HepG2 (cell line): Measurements from ENCODE around the gene COX7A2L. TPM values are rescaled to one million over a fixed set of nuclear protein-coding genes. Genes with fewer than 3 reads are reported as not detected.

Experiments
- ATAC-seq: fragments of 200-7000 bp; cut with Tn5 transposase; 3 replicates; pipeline ENCODE4 v1.9.1; 2020; ENCODE audit warnings: mild to moderate bottlenecking, moderate library complexity
- BruUV-seq: library from RNA; stranded (reverse); fragments of 400-500 nt; replicated peaks from 2 replicates; lab custom pipeline; 2021; lab: Mats Ljungman, UMichigan
- CTCF ChIA-PET: fragments of 300-600 bp; formaldehyde crosslinking; extraction: SDS; loops from one replicate; lab custom pipeline; 2021; ENCODE audit warnings: low total read pairs, inconsistent platforms, low intra/inter-chr PET ratio; lab: Yijun Ruan, JAX
- POLR2A ChIA-PET: fragments of 350-600 bp; sonication (Branson Sonifier 250); formaldehyde crosslinking; loops from one replicate; lab custom pipeline; 2020; ENCODE audit warnings: antibody characterized with exemption, inconsistent platforms; lab: Yijun Ruan, JAX
- DNase-seq: peaks from one replicate; pipeline ENCODE4 v3.0.0-alpha.2; 2015; ENCODE audit warnings: low spot score
- FAIRE-seq: peaks from 3 replicates; lab custom pipeline; 2011; peaks lifted over from hg19 to GRCh38; lab: Jason Lieb, UNC
- H2AFZ ChIP-seq: one replicate; pipeline ENCODE4 v1.6.1; 2011; ENCODE audit warnings: low read length, inconsistent platforms
- H3K27ac ChIP-seq: fragments of 300-600 bp; 3 replicates; pipeline ENCODE4 v1.8.0; 2011; ENCODE audit warnings: mixed run types, mild to moderate bottlenecking, mixed read lengths, low read length, inconsistent platforms; ENCODE audit not compliant: insufficient read depth; ENCODE audit errors: extremely low read length
- H3K27me3 ChIP-seq, 2 experiments: fragments of 200-600 bp in 1 of 2; 2 replicates in 1 of 2; 3 replicates in 1 of 2; pipeline versions ENCODE4 v1.6.0 to v1.8.0; 2011; ENCODE audit warnings: low read length in 2 of 2, mild to moderate bottlenecking in 2 of 2, moderate library complexity in 2 of 2, inconsistent platforms in 1 of 2; ENCODE audit not compliant: insufficient read depth in 2 of 2, control insufficient read depth in 1 of 2
- H3K36me3 ChIP-seq, 2 experiments: fragments of 200-600 bp in 1 of 2; replicated peaks in 1 of 2; 2 replicates in 1 of 2; 3 replicates in 1 of 2; pipeline versions ENCODE4 v1.5.1 to v1.8.0; 2011; ENCODE audit warnings: low read length in 2 of 2, inconsistent platforms in 1 of 2; ENCODE audit not compliant: insufficient read depth in 2 of 2, control insufficient read depth in 1 of 2
- H3K4me1 ChIP-seq: 2 replicates; pipeline ENCODE4 v1.5.1; 2012; ENCODE audit warnings: low read length, inconsistent platforms; ENCODE audit not compliant: insufficient read depth
- H3K4me2 ChIP-seq: 2 replicates; pipeline ENCODE4 v1.6.0; 2011; ENCODE audit warnings: low read depth, low read length, inconsistent platforms
- H3K4me3 ChIP-seq, 3 experiments: fragments of 200-600 bp in 1 of 3; sonication (generic), shearing (Covaris generic) in 1 of 3; replicated peaks in 1 of 3; 2 replicates each; pipeline ENCODE4 v1.5.1; 2011 to 2016; ENCODE audit warnings: low read length in 3 of 3, inconsistent platforms in 2 of 3, low read depth in 2 of 3, mild to moderate bottlenecking in 2 of 3, control low read depth in 1 of 3, mixed read lengths in 1 of 3; ENCODE audit not compliant: insufficient read depth in 1 of 3
- H3K79me2 ChIP-seq: one replicate; pipeline ENCODE4 v1.6.1; 2011; ENCODE audit warnings: low read length, inconsistent platforms; ENCODE audit not compliant: insufficient read depth
- H3K9ac ChIP-seq: 2 replicates; pipeline ENCODE4 v1.6.0; 2011; ENCODE audit warnings: mild to moderate bottlenecking, low read depth, low read length, inconsistent platforms; ENCODE audit not compliant: insufficient read depth
- H3K9me3 ChIP-seq: 2 replicates; pipeline ENCODE4 v1.5.1; 2012; ENCODE audit warnings: mild to moderate bottlenecking, low read length
- H4K20me1 ChIP-seq: 2 replicates; pipeline ENCODE4 v1.6.0; 2011; ENCODE audit warnings: inconsistent platforms, mild to moderate bottlenecking, low read length, moderate library complexity; ENCODE audit not compliant: insufficient read depth
- ATF7 ChIP-seq, 2 experiments: fragments of 450-650 bp in 1 of 2; sonication (generic) in 1 of 2; formaldehyde crosslinking in 1 of 2; IDR thresholded peaks; 2 replicates each; pipeline versions ENCODE4 v1.4.0 to v1.6.1; 2016 to 2020; ENCODE audit warnings: antibody characterized with exemption in 1 of 2, mild to moderate bottlenecking in 1 of 2, missing genetic modification reagents in 1 of 2
- CREB1 ChIP-seq, 2 experiments: fragments of 450-650 bp in 1 of 2; IDR thresholded peaks; 2 replicates each; pipeline ENCODE4 v1.6.1; 2016 to 2017; ENCODE audit warnings: control low read depth in 1 of 2, mild to moderate bottlenecking in 1 of 2, missing compliant biosample characterization in 1 of 2, missing genetic modification characterization in 1 of 2
- HNF4A ChIP-seq: sonication (generic); formaldehyde crosslinking; IDR thresholded peaks from 2 replicates; pipeline ENCODE4 v1.4.0; 2020; ENCODE audit warnings: missing genetic modification reagents
- KDM5A ChIP-seq: fragments of 200-600 bp; sonication (generic); IDR thresholded peaks from 2 replicates; pipeline ENCODE4 v1.7.0; 2018; ENCODE audit warnings: antibody characterized with exemption, mild to moderate bottlenecking, low read length, borderline replicate concordance
- KLF11 ChIP-seq: IDR thresholded peaks from 2 replicates; pipeline ENCODE4 v1.6.1; 2016; ENCODE audit warnings: missing compliant biosample characterization
- LCORL ChIP-seq, 2 experiments: fragments of 450-650 bp in 1 of 2; sonication (generic) in 1 of 2; formaldehyde crosslinking in 1 of 2; IDR thresholded peaks; 2 replicates each; pipeline versions ENCODE4 v1.5.0 to v1.6.1; 2017 to 2020; ENCODE audit warnings: antibody characterized with exemption in 1 of 2, missing genetic modification reagents in 1 of 2
- NFKB2 ChIP-seq: sonication (generic); formaldehyde crosslinking; IDR thresholded peaks from 2 replicates; pipeline ENCODE4 v1.4.0; 2020; ENCODE audit warnings: missing genetic modification reagents, borderline replicate concordance
- NR2F2 ChIP-seq: IDR thresholded peaks from 2 replicates; pipeline ENCODE4 v1.6.1; 2012; ENCODE audit warnings: low read depth, inconsistent platforms, borderline replicate concordance
- NR2F6 ChIP-seq, 2 experiments: IDR thresholded peaks; 2 replicates each; pipeline ENCODE4 v1.6.1; 2016; ENCODE audit warnings: antibody characterized with exemption in 1 of 2, mild to moderate bottlenecking in 1 of 2
- SIN3A ChIP-seq: IDR thresholded peaks from 2 replicates; pipeline ENCODE4 v1.6.1; 2011; ENCODE audit warnings: low read depth, mild to moderate bottlenecking, control low read depth, low read length, borderline replicate concordance
- STAG1 ChIP-seq: sonication (generic); formaldehyde crosslinking; IDR thresholded peaks from 2 replicates; pipeline ENCODE4 v1.4.0; 2020; ENCODE audit warnings: missing genetic modification reagents
- SYNCRIP ChIP-seq: fragments of 200-400 bp; formaldehyde crosslinking; IDR thresholded peaks from 2 replicates; pipeline ENCODE4 v1.6.1; 2018; ENCODE audit warnings: mild to moderate bottlenecking, low read depth, low read length; ENCODE audit not compliant: insufficient read depth
- ZFP37 ChIP-seq: sonication (generic); formaldehyde crosslinking; IDR thresholded peaks from 2 replicates; pipeline ENCODE4 v1.4.0; 2020; ENCODE audit warnings: missing genetic modification reagents, borderline replicate concordance
- ZNF274 ChIP-seq: sonication (generic); formaldehyde crosslinking; IDR thresholded peaks from 2 replicates; pipeline ENCODE4 v1.5.1; 2020; ENCODE audit warnings: mild to moderate bottlenecking, missing genetic modification reagents
- ZNF296 ChIP-seq: sonication (generic); formaldehyde crosslinking; conservative IDR thresholded peaks from 2 replicates; pipeline ENCODE4 v1.5.0; 2020; ENCODE audit warnings: mild to moderate bottlenecking, missing genetic modification reagents
- ZNF644 ChIP-seq: IDR thresholded peaks from 2 replicates; pipeline ENCODE4 v1.6.1; 2016; ENCODE audit warnings: low read depth
- ZNF703 ChIP-seq: sonication (generic); formaldehyde crosslinking; IDR thresholded peaks from 2 replicates; pipeline ENCODE4 v1.5.1; 2020; ENCODE audit warnings: missing genetic modification reagents, mild to moderate bottlenecking, moderate library complexity, borderline replicate concordance
- ZNF720 ChIP-seq: sonication (generic); formaldehyde crosslinking; IDR thresholded peaks from 2 replicates; pipeline ENCODE4 v1.4.0; 2020; ENCODE audit warnings: missing genetic modification reagents
- ZNF775 ChIP-seq: sonication (generic); formaldehyde crosslinking; IDR thresholded peaks from 2 replicates; pipeline ENCODE4 v1.4.0; 2020; ENCODE audit warnings: missing genetic modification reagents, mild to moderate bottlenecking, moderate library complexity, borderline replicate concordance
- WGBS: methylation state at CpG from one replicate; pipeline ENCODE4 v1.1.6; 2017; ENCODE audit warnings: low lambda C conversion rate; 5-methylcytosine and 5-hydroxymethylcytosine counted together
- in situ Hi-C: cut with HindIII; loops from 2 replicates; pipeline ENCODE4 v1.10.0; 2017; ENCODE audit warnings: low pct_unique_long_range_greater_than_20kb; ENCODE audit not compliant: extremely low pct_ligation_motif_present
- intact Hi-C: fragments of 100-400 bp; cut with micrococcal nuclease; formaldehyde crosslinking; loops from one replicate; pipeline ENCODE4 v1.10.0; 2022; ENCODE audit not compliant: unreplicated experiment
- polyA plus RNA-seq, 8 experiments: library from polyadenylated mRNA; depleted of rRNA in 3 of 8; stranded (reverse) in 7 of 8; unstranded in 1 of 8; fragments of >200 nt; fragmentation: Illumina TruSeq in 4 of 8; extraction: Trizol in 4 of 8; gene quantifications; 2 replicates each; pipeline versions ENCODE4 v1.2.1 to v1.2.3, GENCODE V29; 2011 to 2016; ENCODE audit warnings: low read depth in 4 of 8, missing spikeins in 1 of 8, mixed read lengths in 1 of 8; ENCODE audit not compliant: insufficient read depth in 1 of 8
- total RNA-seq, 5 experiments: library from RNA; depleted of rRNA; stranded (reverse); fragments of >200 nt; fragmentation: Illumina TruSeq; extraction: Trizol; gene quantifications; 2 replicates each; pipeline ENCODE4 v1.2.3, GENCODE V29; 2016; ENCODE audit warnings: low read depth in 1 of 5
- TF ChIP-seq, protein P1 (sequence below), 2 experiments: sonication (generic) in 1 of 2; formaldehyde crosslinking in 1 of 2; IDR thresholded peaks; 2 replicates each; pipeline versions ENCODE4 v1.4.0 to v1.6.1; 2018 to 2020; ENCODE audit warnings: missing genetic modification reagents in 2 of 2, borderline replicate concordance in 1 of 2, low read depth in 1 of 2, mild to moderate bottlenecking in 1 of 2, missing biosample characterization in 1 of 2

COX7A2L gene
- total and polyA plus RNA-seq, 2 of the 13 experiments (the other 11 are each of a cell fraction or from before 2014, with no cell fraction given), result 155 to 201 TPM

DNA sequence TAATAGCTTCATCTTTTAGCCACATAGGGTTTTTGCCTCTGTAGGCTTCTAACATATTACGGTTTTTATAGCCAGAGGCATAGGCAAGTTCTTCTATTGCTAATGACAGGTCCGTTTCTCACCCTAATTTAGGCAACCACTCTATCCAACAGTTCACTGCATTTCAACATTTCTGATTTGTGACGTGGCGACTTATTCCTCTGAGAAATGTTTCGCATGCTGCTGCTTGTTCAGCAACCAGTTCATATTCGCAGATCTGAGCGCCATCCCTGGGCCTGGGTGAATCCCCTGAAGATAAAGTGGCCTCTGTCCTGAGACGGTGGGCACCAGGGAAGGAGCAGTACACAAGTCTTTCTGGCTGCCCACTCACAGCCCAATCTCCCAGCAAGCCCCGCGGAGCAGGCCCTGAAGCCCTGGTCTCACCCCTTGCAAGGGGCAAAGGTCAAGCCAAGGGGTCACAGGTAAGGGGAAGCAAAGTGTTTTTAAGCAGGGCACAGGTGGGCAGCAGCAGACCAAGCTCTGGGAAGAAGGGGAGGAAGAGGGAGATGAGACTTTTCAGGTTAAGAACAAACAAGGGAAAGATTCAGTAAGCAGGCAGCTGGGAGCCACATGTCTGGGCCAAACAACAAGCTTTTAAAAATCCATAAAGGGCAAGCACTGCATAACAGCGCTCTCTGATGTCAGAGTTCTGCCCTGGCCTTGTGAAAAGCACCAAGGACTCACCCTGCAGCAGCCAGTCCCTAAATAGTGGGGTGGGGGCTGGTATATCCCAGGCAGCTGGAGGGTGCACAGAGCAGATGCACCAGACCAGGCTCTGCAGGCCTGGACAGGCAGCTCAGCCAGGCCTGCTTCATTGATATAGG, 10.8 kb upstream of the COX7A2L start (continued):
- TF ChIP-seq NFKB2 (CRISPR knock-in tag), result peak; percentile 50; the same call in 1 of the 2 replicates
- TF ChIP-seq ZNF644, result no peak
- TF ChIP-seq ZNF703 (CRISPR knock-in tag), result no peak
- TF ChIP-seq NR2F2, result 0 out of 2 replicates have a peak, but pooled peaks have one; percentile 32
- 0 out of 2 replicates have a peak, but pooled peaks have one; percentile 5 for TF ChIP-seq STAG1 (CRISPR knock-in tag)
- TF ChIP-seq HNF4A (CRISPR knock-in tag), result peak; percentile 49
- no peak for TF ChIP-seq ZNF296 (CRISPR knock-in tag)
- TF ChIP-seq, all 625 proteins: peak for 24

DNA sequence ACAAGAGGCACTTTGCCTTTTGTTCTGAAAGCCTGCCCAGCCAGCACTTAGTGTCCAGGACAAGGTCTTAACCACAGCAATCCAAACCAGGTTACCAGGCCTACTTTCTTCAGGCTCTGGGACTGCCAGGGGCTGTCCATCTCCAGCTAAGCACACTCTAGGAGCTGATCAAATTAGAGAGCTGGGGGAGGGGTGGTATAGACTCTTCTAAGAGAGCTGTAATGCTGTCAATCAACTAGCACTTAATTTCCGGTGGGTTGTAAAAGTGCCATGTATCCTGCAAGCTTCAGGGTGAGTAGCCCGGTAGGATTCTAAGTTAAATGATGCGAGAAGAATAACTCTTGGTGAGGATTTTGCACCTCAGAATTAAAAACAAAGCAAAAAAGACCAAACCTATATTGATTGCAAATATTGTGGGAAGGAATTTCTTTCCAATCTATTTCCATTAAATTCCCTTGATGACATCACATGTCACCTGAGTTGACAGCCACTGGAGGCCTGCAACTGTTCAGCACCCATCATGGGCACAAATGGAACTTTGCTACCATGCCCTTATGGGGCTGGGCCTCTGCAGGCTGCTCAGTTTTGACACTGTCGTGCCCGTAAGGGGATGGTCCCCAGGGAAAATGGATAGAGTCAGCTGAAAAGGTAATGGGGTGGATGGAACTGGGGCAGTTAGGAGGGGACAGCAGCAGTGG, 8.7 kb upstream of the COX7A2L start:
- no peaks in the 10 kb centered on the region for H3K9me3 ChIP-seq
- no peaks in the 10 kb centered on the region for H3K27me3 ChIP-seq
- no peak for ATAC-seq
- no peaks in the 10 kb centered on the region for H3K79me2 ChIP-seq
- H3K27ac ChIP-seq, result no peak overlapping the region
- no peak for DNase-seq
- no peak for FAIRE-seq
- 83% methylated on average over 5 of the region's 5 CpGs for WGBS
- ChIA-PET POLR2A (no interaction called here), CTCF (no interaction called here)
- H3K4me1 ChIP-seq, result peaks cover 37% of the 10 kb centered on the region
- no peaks in the 10 kb centered on the region for H4K20me1 ChIP-seq
- in situ Hi-C loops, result loop anchor here (25.0 kb wide), 1 partner anchor 507 kb away; no protein-coding TSS in a partner anchor
- intact Hi-C loops, result no loop called here
- no peak overlapping the region for H3K4me3 ChIP-seq
- H3K9ac ChIP-seq, result no peak overlapping the region
- no peaks in the 10 kb centered on the region for H3K36me3 ChIP-seq
- H3K4me2 ChIP-seq, result no peak overlapping the region
- H2AFZ ChIP-seq, result no peak overlapping the region
- no TSS peak for BruUV-seq
- TF ChIP-seq ZNF720 (CRISPR knock-in tag), result no peak
- TF ChIP-seq ZNF775, result no peak
- no peak for TF ChIP-seq KDM5A
- no peak for TF ChIP-seq NR2F6 (IDR thresholded peaks at IDR 0.05)
- no peak for TF ChIP-seq NR2F6 (CRISPR knock-in tag; IDR thresholded peaks at IDR 0.05)
- TF ChIP-seq, protein P1, sequence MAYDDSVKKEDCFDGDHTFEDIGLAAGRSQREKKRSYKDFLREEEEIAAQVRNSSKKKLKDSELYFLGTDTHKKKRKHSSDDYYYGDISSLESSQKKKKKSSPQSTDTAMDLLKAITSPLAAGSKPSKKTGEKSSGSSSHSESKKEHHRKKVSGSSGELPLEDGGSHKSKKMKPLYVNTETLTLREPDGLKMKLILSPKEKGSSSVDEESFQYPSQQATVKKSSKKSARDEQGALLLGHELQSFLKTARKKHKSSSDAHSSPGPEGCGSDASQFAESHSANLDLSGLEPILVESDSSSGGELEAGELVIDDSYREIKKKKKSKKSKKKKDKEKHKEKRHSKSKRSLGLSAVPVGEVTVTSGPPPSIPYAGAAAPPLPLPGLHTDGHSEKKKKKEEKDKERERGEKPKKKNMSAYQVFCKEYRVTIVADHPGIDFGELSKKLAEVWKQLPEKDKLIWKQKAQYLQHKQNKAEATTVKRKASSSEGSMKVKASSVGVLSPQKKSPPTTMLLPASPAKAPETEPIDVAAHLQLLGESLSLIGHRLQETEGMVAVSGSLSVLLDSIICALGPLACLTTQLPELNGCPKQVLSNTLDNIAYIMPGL (CRISPR knock-in tag; IDR thresholded peaks at IDR 0.05; ENCODE audit: borderline replicate concordance in 1 of 2, low read depth in 1 of 2), result no peak
- TF ChIP-seq SIN3A, result no peak
- no peak for TF ChIP-seq KLF11 (CRISPR knock-in tag)
- peak; percentile 24; the same call in 1 of the 2 replicates for TF ChIP-seq ATF7 (IDR thresholded peaks at IDR 0.05)
- no peak for TF ChIP-seq ATF7 (CRISPR knock-in tag; IDR thresholded peaks at IDR 0.05)
- no peak for TF ChIP-seq ZFP37 (CRISPR knock-in tag)
- no peak for TF ChIP-seq LCORL (IDR thresholded peaks at IDR 0.05)
- no peak for TF ChIP-seq LCORL (CRISPR knock-in tag; IDR thresholded peaks at IDR 0.05)
- peak; percentile 60 for TF ChIP-seq CREB1 (IDR thresholded peaks at IDR 0.05)
- no peak for TF ChIP-seq CREB1 (CRISPR knock-in tag; IDR thresholded peaks at IDR 0.05)
- TF ChIP-seq SYNCRIP, result no peak
- no peak for TF ChIP-seq ZNF274 (CRISPR knock-in tag)
